ENCODE measurements around the gene TMEM141.
"Not testable (repeated sequence)": the region's sequence is repeated elsewhere in the genome, so short reads cannot be mapped to it uniquely, and the experiment has no call there.

Gene TMEM141

GRCh38 chr9:136785565-136786355 lies 5.4 kb upstream of the TMEM141 start:
- not testable (repeated sequence) for H3K4me3 Mint-ChIP-seq; H3K27ac Mint-ChIP-seq (ENCODE audit: low read depth); DNase-seq (ENCODE audit: low spot score in 2 of 2); H3K36me3 Mint-ChIP-seq (ENCODE audit: insufficient read depth); H3K9me3 Mint-ChIP-seq; H3K27me3 Mint-ChIP-seq; ATAC-seq (replicated peaks; ENCODE audit: extremely low read depth, poor library complexity, severe bottlenecking)
- peaks cover 15% of the 10 kb centered on the region for H3K4me1 Mint-ChIP-seq

- Mint-ChIP-seq H3K4me1 (peaks cover 15% of the 10 kb centered on the region), H3K27ac (ENCODE audit: low read depth) (no peak overlapping the region), H3K36me3 (ENCODE audit: insufficient read depth) (peaks cover 10% of the 10 kb centered on the region), H3K4me3 (no peak overlapping the region), H3K9me3 (no peaks in the 10 kb centered on the region), H3K27me3 (no peaks in the 10 kb centered on the region)
- ATAC-seq (replicated peaks; ENCODE audit: extremely low read depth, poor library complexity, severe bottlenecking) (no peak), DNase-seq (ENCODE audit: low spot score in 2 of 2) (no peak)
Observed at GRCh38 chr9:136786451-136786850, 4.7 kb upstream of the TMEM141 start.

- not testable (repeated sequence) for H3K27me3 Mint-ChIP-seq; H3K4me3 Mint-ChIP-seq; ATAC-seq (replicated peaks; ENCODE audit: extremely low read depth, poor library complexity, severe bottlenecking); DNase-seq (ENCODE audit: low spot score in 2 of 2); H3K36me3 Mint-ChIP-seq (ENCODE audit: insufficient read depth); H3K9me3 Mint-ChIP-seq; H3K27ac Mint-ChIP-seq (ENCODE audit: low read depth)
- peaks cover 17% of the 10 kb centered on the region for H3K4me1 Mint-ChIP-seq
Observed at GRCh38 chr9:136786983-136787382, 4.2 kb upstream of the TMEM141 start.

- no peaks in the 10 kb centered on the region for H3K9me3 Mint-ChIP-seq
- ATAC-seq (replicated peaks; ENCODE audit: extremely low read depth, poor library complexity, severe bottlenecking) (no peak), DNase-seq (ENCODE audit: low spot score in 2 of 2) (peak; percentile 52 to 63)
- H3K27ac Mint-ChIP-seq (ENCODE audit: low read depth), result no peak overlapping the region
- H3K27me3 Mint-ChIP-seq, result no peaks in the 10 kb centered on the region
- H3K4me1 Mint-ChIP-seq, result peaks cover 21% of the 10 kb centered on the region
- H3K36me3 Mint-ChIP-seq (ENCODE audit: insufficient read depth), result peaks cover 10% of the 10 kb centered on the region
- no peak overlapping the region for H3K4me3 Mint-ChIP-seq
Observed at GRCh38 chr9:136787690-136788400, 3.3 kb upstream of the TMEM141 start.

- not testable (repeated sequence) for H3K36me3 Mint-ChIP-seq (ENCODE audit: insufficient read depth); ATAC-seq (replicated peaks; ENCODE audit: extremely low read depth, poor library complexity, severe bottlenecking); H3K4me3 Mint-ChIP-seq; H3K27me3 Mint-ChIP-seq; H3K27ac Mint-ChIP-seq (ENCODE audit: low read depth); DNase-seq (ENCODE audit: low spot score in 2 of 2); H3K9me3 Mint-ChIP-seq
- peaks cover 21% of the 10 kb centered on the region for H3K4me1 Mint-ChIP-seq
Observed at GRCh38 chr9:136788644-136789522, 2.3 kb upstream of the TMEM141 start.

- no peak overlapping the region for H3K4me3 Mint-ChIP-seq
- DNase-seq (ENCODE audit: low spot score in 2 of 2) (no peak), ATAC-seq (replicated peaks; ENCODE audit: extremely low read depth, poor library complexity, severe bottlenecking) (no peak)
- peaks cover 12% of the 10 kb centered on the region for H3K36me3 Mint-ChIP-seq (ENCODE audit: insufficient read depth)
- H3K4me1 Mint-ChIP-seq, result peaks cover 21% of the 10 kb centered on the region
- no peaks in the 10 kb centered on the region for H3K27me3 Mint-ChIP-seq
- no peaks in the 10 kb centered on the region for H3K9me3 Mint-ChIP-seq
- H3K27ac Mint-ChIP-seq (ENCODE audit: low read depth), result no peak overlapping the region
Observed at GRCh38 chr9:136789523-136789937, 1.6 kb upstream of the TMEM141 start.

GRCh38 chr9:136791516-136792276 lies 552 bp downstream of the TMEM141 start:
- ATAC-seq (replicated peaks; ENCODE audit: extremely low read depth, poor library complexity, severe bottlenecking) (peak; percentile 28), DNase-seq (ENCODE audit: low spot score in 2 of 2) (peak; percentile 59 to 61)
- Mint-ChIP-seq H3K4me3 (peak overlapping the region; percentile 80), H3K27ac (ENCODE audit: low read depth) (peak overlapping the region; percentile 61), H3K27me3 (no peaks in the 10 kb centered on the region), H3K9me3 (no peaks in the 10 kb centered on the region), H3K36me3 (ENCODE audit: insufficient read depth) (peaks cover 9% of the 10 kb centered on the region), H3K4me1 (peaks cover 15% of the 10 kb centered on the region)

- H3K9me3 Mint-ChIP-seq, result no peaks in the 10 kb centered on the region
- no peaks in the 10 kb centered on the region for H3K27me3 Mint-ChIP-seq
- peak overlapping the region; percentile 61 for H3K27ac Mint-ChIP-seq (ENCODE audit: low read depth)
- peaks cover 13% of the 10 kb centered on the region for H3K4me1 Mint-ChIP-seq
- H3K36me3 Mint-ChIP-seq (ENCODE audit: insufficient read depth), result peaks cover 11% of the 10 kb centered on the region
- no peak overlapping the region for H3K4me3 Mint-ChIP-seq
- DNase-seq (ENCODE audit: low spot score in 2 of 2), result no peak
- ATAC-seq (replicated peaks; ENCODE audit: extremely low read depth, poor library complexity, severe bottlenecking), result no peak
Observed at GRCh38 chr9:136792321-136793085, 1.4 kb downstream of the TMEM141 start.

GRCh38 chr9:136793086-136793946 lies 2.2 kb downstream of the TMEM141 start:
- H3K4me3 Mint-ChIP-seq, result no peak overlapping the region
- DNase-seq (ENCODE audit: low spot score in 2 of 2) (no peak), ATAC-seq (replicated peaks; ENCODE audit: extremely low read depth, poor library complexity, severe bottlenecking) (no peak)
- H3K9me3 Mint-ChIP-seq, result no peaks in the 10 kb centered on the region
- H3K4me1 Mint-ChIP-seq, result peaks cover 6% of the 10 kb centered on the region
- H3K27ac Mint-ChIP-seq (ENCODE audit: low read depth), result no peak overlapping the region
- H3K36me3 Mint-ChIP-seq (ENCODE audit: insufficient read depth), result peaks cover 9% of the 10 kb centered on the region
- no peaks in the 10 kb centered on the region for H3K27me3 Mint-ChIP-seq

- no peak overlapping the region for H3K27ac Mint-ChIP-seq (ENCODE audit: low read depth)
- DNase-seq (ENCODE audit: low spot score in 2 of 2) (no peak), ATAC-seq (replicated peaks; ENCODE audit: extremely low read depth, poor library complexity, severe bottlenecking) (no peak)
- peaks cover 10% of the 10 kb centered on the region for H3K36me3 Mint-ChIP-seq (ENCODE audit: insufficient read depth)
- peaks cover 6% of the 10 kb centered on the region for H3K4me1 Mint-ChIP-seq
- H3K9me3 Mint-ChIP-seq, result no peaks in the 10 kb centered on the region
- no peak overlapping the region for H3K4me3 Mint-ChIP-seq
- no peaks in the 10 kb centered on the region for H3K27me3 Mint-ChIP-seq
Observed at GRCh38 chr9:136794281-136794999, 3.3 kb downstream of the TMEM141 start.

Measured in central memory CD8-positive, alpha-beta T cell (primary cell).